DLD1 (cell line): ENCODE measurements around the gene MACROD2.
"Not testable (repeated sequence)": the region's sequence is repeated elsewhere in the genome, so short reads cannot be mapped to it uniquely, and the experiment has no call there.

Experiments
- in situ Hi-C: cut with HindIII; loops from 2 replicates; pipeline ENCODE4 v1.10.0; 2017; ENCODE audit warnings: low sequenced_read_pairs

MACROD2 gene

DNA sequence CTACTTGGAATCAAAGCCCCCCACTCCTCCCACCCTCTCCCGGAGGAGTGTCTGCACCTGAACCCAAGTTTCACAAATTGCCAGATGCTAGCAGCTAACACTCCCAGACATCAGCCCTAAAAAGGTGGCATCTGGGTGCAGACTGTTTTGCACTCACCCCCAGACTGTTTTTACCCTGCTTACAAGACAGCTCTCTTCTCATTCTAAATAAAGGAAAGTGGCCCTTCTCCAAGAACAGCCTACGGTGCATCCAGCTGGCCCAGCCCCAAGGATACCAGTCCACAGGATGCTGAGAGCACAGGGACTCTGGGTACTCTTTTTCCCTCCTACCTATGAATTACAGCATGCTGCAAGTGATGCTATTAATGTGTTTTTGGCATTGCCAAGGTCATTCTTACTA, 1184.1 kb downstream of the MACROD2 start:
- in situ Hi-C loops, result no loop called here

DNA sequence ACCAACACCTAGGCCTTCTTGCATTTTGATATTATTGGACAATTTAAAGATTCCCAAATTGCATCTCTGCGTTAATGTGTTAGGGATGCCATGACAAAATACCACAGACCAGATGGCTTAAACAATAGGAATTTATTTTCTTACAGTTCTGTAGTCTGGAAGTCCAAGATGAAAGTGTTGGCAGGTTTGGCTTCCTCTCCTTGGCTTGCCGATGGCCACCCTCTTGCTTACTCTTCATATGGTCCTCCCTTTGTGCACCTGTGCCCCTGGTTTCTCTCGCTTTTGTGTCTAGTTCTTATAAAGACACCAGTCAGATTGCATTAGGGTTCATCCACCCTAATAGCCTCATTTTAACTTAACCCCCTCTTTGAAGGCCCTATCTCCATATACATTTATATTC, 1184.5 kb downstream of the MACROD2 start:
- in situ Hi-C loops, result no loop called here

DNA sequence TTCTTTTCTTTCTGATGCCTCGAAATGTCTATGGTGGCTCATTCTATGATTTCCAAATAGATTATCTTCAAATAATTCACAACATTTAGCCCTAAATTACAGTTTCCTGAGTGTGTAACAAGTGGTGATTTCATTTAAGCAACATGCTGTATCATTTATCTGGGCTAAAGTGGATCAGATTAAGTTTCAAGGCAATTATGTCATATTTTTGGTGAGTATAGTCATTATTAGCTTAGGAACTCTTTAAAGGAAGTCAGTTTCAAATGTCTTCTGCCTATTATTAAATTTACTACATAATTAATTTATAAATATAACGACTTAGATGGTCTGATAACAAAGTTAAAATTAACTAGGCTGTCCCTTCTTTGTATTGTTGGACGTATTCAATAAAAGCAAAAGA, 1190.0 kb downstream of the MACROD2 start:
- in situ Hi-C loops, result no loop called here

DNA sequence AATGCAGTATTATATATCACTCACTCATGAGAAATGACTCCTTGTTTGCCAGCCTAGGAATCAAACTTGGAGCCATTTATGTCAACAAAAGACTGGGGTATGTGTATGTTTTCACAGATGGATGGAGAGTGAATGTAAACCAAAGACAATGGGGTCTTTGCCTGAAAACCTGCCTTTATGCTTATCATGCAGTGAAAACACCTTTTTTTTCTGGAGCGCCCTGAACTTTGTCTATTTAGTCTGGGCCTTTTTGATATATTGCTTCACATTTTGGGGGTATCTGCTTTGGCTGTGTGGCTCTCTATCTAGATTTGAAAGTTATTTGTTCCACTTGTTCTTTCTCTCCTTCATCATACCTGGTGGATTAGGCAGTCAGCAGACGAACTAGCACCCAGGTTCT, 1190.6 kb downstream of the MACROD2 start:
- in situ Hi-C loops, result no loop called here

DNA sequence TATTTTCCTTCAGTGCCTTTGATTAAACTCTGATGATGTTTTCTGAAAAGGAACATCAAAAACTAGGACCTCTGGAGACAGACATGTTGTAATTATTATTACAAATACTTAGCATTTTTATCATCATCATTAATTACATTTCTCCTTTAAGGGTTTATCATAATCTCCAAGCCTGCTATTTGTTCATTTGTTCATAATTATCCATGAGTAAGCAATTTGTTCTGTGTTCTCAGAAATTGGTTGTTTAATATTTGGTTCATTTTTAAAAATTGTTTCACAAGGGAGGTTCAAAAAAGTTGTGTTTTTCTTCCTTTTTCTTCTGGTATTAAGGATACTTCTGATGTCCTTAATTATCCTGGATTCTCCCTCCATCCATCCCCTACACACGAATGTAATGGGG, 1192.3 kb downstream of the MACROD2 start:
- in situ Hi-C loops, result no loop called here

DNA sequence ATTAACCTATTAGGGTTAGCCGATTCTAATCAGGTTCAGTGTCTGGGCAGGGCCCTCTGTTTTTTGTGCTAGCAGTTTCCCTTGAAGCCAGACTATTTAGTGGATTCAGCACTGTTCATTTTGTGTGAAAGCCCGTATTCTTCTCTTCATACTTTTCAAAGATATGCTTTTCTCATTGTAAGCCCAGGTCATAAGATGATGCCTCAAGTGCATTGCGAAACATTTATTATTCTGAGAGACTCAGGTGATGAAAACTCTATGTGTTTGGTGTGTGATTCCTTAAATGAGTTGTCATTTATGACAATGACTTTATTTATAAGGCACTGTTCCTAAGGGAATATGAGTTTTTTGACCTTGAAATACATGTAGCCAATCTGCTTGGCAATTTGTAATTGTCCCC, 1193.1 kb downstream of the MACROD2 start:
- in situ Hi-C loops, result no loop called here

DNA sequence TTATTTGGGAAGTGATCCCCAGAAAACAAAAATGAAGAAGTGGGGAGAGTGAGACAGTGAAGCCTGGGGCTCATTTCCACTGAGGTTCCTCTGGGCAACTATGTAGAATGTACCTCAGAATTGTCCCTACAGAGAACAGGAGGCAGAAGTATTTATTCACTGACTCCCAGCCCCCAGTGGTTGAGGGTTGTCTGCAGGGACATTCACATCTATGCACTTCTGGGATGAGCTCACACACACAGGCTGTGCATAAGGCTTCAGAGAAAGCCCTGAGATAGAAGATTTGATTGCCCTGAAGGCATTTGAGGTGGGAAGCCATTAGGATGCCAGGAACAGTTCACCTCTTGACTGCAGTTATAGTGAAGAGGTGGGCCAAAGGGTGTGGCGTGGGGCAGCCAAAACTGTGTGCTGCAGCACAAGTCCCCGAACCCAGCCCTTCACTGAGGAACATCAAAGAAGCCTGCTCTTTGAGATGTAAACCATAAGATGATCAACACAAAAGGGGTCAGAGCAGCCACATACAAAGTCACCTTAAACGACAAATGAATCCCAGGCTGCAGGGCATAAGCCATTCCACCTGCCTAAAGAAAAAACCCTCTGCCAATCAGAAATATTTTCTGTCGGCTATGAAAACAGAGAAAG, 1195.9 kb downstream of the MACROD2 start:
- in situ Hi-C loops, result no loop called here

DNA sequence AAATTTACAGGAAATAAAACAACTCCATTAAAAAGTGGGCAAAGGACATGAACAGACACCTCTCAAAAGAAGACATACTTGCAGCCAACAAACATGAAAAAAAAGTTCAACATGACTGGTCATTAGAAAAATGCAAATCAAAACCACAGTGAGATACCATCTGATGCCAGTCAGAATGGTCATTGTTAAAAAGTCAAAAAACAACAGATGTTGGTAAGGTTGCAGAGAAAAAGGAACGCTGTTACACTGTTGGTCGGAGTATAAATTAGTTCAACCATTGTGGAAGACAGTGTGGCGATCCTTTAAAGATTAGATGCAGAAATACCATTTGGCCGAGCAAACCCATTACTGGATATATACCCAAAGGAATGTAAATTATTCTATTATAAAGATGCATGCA, 1200.1 kb downstream of the MACROD2 start:
- in situ Hi-C loops, result no loop called here

DNA sequence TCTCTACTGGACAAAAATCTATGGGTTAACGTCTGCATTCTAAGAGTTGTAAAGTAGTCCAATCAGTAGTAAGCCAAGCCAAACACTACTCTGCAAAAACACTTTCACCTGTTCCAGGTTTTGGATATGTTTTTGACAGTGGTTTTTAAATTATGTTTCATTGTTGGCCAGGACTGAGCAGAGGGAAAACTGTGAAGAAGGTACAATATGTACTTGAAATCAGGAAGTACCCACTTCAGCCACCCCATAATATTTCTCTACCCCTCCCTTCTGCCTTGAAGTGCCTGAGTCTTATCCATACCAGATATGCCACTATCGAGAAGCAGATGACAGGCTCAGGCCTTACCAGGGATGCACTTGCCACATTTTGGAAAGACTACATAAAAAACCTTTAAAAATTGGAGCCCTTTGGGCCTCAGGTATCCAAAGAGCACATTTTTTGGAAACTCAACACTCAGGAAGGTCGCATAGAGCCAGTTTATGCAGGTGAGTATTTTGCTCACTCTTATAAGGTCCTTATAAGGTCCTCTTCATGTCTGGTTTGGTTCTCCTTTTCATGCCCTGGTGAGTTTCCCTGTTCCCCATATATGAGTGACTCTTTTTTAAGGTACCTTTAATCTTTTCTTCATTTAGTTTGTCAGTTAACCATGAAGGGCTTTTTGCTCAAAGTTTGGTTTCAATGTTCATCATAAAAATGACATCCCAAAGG, 1201.4 kb downstream of the MACROD2 start:
- in situ Hi-C loops, result no loop called here

DNA sequence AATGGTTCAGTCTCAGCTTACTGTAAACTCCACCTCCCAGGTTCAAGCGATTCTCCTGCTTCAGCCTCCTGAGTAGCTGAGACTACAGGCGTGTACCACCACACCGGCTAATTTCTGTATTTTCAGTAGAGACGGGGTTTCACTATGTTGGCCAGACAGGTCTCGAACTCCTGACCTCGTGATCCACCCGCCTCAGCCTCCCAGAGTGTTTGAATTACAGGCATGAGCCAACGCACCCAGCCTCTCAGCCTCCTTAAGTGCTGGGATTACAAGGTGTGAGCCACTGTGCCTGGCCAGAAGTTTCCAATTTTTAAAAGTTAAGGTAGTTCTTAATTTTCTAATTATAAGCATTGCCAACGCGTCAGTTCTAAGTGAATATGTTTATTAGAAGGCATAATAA, 1202.7 kb downstream of the MACROD2 start:
- in situ Hi-C loops, result not testable (repeated sequence)

DNA sequence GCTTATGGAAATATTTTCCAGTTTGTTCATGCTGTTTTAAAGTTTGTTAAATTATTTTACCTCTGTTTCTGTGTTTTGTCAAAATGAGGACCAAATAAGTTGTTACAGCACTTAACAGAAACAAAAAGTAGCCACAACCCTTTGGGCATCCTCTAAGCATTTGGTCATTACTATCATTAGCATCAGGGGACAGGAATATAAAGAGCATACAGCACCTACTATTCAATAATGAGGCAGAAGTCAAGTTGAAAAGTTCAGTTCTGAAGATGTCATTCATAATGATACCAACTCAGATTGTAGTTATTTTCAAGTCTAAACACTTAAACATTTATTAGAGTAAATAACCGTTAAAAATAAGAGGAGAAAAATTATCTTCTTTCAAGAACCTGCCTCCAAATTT, 1204.4 kb downstream of the MACROD2 start:
- in situ Hi-C loops, result no loop called here

DNA sequence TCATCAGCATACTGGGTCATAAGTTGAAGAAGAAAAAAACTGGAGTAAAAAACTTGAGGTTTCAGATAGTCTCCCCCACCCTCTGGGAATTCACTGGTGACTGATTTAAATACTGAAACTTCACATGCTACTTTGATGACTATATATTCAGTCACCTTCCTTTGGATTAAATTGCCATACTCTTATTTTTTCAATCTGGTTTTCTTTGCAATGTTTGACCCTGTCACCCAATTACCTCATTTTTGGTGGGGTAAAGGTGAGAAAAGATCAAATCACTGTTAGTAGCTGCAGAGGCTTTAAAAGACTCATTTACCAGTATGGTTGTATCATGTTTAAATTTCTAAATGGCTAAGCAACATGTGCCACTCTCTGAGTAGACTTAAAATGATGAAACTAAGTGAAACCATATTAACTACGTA, 1204.8 kb downstream of the MACROD2 start:
- in situ Hi-C loops, result no loop called here

DNA sequence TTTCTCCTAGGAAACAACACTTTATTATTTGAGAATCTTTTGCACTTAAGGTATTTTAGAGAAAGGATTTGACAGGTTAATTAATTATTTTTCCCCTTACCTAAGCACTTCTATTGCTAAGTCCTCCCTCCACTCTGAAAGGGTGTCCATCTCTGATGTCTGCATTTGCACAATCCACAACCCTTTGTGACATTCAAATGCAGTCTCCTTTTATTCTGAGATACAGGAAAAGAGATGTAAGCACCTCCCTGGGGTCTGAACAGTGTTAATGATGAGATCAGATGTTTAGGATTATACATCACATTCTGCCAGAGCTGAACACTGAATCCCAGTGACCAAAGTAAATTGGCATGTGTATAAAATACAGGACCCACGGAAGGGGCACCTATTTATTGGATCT, 1206.3 kb downstream of the MACROD2 start:
- in situ Hi-C loops, result no loop called here

DNA sequence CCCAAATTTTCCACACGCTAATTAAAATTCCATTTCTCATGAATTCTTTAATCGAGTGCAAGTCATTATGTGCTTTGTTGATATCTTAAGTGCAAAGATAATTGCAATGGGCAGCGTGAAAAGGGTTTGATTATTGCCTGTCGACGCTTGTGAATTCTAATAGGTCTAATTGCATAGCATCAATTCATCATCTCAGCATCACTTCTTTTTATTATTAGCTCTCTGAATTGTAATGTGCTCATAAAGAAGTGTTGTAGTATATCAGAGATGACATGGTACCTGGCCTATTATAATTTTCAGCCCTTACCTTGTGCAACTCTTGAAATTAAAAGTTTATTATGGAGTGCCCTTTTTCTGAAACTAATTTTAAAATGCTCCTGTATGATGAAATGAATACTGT, 1208.9 kb downstream of the MACROD2 start:
- in situ Hi-C loops, result no loop called here

DNA sequence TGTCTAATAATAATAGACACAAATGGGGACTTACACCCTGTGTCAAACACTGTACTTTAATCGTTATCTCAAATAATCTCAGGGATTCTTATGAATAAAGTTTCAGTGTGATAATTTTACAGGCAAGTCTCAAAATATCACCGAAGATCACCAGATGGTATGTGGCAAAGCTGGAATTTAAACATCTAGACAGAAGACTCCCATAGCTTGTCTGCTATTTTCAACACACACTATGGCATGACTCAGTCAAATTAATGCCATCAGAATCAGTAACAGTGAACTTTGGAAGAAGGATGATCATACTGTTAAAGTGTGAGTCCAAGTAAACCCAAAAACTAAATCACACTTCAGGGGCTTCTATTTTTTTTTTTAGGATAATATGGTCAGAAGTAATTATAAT, 1209.7 kb downstream of the MACROD2 start:
- in situ Hi-C loops, result no loop called here

DNA sequence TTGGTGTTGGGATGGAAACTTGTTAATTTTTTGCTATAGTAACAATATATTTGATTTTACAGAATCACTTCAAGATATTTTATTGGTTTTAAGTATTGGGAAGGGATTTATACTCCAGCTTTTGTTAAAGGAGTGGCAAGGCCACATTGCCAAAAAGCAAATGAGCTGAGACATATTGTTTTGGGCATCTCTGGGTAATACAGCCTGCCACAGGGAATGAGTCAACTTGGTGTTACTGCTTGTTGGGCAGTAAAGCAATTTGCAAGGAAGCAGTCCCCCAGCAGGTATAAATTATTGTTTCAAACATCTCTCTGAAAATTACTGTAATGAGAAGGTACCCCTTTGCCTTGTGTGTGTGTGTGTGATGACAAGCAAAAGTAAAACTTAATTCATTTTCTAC, 1210.4 kb downstream of the MACROD2 start:
- in situ Hi-C loops, result no loop called here

DNA sequence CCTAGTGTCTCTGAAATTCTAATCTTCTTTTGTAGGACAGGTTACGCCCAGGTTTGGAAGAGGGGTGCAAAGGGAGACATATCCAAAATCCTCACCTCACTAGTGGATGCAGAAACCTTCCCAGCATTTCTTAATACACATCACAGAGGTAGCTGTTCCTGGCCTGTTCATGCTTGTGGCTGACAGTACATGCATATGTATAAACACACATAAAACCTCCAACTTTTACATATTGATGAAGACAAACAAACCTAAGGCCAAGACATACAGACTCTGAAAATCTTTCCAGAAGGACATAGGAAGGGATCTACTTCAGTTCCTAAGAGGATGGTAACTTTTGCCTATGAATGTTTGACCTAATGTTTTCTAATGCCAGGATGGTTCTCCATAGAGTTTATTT, 1214.2 kb downstream of the MACROD2 start:
- in situ Hi-C loops, result no loop called here

DNA sequence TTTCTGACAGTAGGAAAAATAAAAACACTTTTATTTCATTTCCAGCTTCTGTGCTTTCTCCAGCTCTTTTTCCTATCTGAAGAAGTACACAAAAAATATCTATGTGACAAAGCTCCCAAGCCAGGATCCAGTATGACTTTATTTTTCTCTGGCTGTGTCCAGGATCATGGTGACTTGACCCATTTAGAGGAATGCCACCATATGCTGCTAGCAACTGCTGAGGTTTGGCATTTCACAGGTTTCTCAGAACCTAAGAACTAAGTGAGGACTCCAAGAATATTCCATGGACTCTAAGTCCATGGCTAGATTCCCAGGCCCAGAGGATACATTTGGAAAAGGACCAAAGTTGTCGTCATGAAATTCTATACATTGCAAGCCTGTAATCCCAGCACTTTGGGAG, 1218.7 kb downstream of the MACROD2 start:
- in situ Hi-C loops, result no loop called here

DNA sequence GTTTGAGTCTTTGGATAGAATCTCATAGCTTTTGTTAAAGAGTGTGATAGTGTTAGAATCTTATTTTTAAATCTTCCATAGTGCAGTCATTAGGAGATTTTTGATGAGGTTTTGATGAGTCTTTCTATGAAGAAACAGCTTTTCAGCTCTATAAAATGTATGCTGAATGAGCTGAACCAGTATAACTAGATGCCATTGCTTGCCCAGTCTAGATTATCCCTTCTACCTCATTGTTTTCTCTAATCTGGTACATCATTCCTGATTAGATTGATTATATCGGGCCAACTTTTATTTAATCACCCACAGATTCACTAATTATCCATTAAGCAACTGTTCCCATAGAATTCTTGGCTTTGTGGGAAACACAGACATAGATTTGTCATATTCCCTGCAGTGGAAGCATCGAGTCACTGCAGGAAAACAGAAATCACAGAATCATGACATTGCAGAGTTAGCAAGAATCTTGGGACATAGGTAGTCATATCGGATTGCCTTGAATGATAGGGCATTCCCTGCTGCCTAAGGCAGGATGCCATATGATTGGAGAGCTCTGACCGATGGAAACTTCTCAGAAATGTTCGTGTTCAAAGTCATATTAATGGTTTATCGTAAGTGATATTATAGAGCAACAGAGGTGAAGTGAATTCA, 1224.8 kb downstream of the MACROD2 start:
- in situ Hi-C loops, result no loop called here

DNA sequence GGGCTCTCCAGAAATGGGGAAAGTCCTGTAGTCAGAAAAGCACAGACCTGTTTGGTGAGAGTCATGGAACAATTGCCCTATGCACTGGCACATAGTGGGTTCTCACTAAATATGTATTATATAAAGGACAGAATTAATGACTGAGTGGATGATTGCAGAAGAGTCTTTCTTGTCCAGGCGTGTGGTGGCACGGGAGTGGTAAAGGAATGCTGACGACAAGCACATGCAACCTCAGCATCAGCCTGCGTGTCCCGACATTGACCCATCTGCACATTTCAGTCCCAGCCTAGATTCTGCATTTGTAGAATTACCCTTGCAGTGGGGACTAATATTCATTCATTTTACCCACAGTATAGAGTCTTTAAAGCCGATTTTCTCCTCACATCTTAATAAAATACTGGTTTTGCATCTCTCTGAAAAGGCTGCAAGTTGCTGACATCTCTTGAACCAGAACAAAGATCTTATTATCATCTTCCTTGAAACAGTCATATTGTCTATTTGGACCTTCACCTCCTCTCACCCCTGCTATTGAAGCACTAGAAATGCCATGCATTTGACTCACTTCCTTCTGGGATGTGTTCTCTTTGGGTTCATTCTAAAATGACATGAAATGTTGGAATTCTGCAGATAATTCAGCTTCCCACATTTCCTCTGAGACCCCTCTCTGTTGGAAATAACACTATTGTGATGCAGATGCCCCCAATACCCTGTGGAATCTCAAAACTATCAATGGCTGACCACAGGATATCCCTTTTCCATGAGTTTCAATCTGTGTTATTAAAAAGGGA, 1225.7 kb downstream of the MACROD2 start:
- in situ Hi-C loops, result no loop called here

DNA sequence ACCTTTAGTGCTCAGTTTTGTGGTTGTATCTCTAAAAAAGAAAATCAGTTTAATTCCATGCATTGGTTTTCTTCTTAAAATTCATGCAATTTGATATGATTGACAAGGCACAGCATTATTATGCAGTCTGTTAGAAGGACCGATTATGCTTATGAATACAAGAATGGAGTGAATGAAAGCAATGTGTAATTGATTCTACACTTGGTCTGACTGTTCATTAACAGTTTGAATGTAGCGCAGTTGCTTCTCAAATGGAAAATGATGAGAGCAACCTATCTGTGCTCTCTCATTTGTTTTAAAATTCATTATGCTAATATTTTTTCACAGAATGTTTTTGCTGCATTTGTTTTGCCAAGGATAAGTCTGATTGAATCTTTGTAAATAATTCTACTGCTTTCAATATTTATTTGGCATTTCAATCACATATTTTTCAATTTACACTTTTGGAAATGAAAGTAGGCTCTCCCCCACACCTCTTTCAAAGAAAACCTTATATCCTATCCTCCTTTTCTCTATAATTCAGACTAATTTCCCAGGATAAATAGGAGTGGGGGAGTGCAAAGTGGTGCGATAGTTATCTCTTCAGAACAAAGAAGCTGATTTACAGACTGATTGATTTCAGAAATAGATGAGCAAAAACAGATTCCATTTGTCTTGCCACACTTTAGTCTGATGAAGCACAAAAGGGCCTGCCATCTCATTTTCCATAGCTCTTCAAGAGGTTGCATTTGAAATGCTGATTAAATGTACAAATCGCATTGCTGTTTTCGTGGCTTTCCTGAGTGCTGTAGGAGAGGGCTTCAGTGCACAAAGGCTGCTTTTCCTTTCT, 1227.4 kb downstream of the MACROD2 start:
- in situ Hi-C loops, result no loop called here
